NT2/D1 (cell line): ENCODE results near the gene RNF214.

Experiments used
- YY1 ChIP-seq: IDR thresholded peaks from 2 replicates; pipeline ENCODE4 v1.6.1; 2011; ENCODE audit not compliant: insufficient read length, insufficient read depth
- ZNF274 ChIP-seq: IDR thresholded peaks from 2 replicates; pipeline ENCODE4 v1.6.1; 2011; ENCODE audit warnings: mild to moderate bottlenecking, low read depth, low read length

- no peak for TF ChIP-seq ZNF274
- TF ChIP-seq YY1 = no peak
Measured at GRCh38 chr11:117187428-117187798, 45.1 kb upstream of the RNF214 start.
